ENCODE measurements around the gene SI.
"Not testable (repeated sequence)": the region's sequence is repeated elsewhere in the genome, so short reads cannot be mapped to it uniquely, and the experiment has no call there.

SI gene

DNA sequence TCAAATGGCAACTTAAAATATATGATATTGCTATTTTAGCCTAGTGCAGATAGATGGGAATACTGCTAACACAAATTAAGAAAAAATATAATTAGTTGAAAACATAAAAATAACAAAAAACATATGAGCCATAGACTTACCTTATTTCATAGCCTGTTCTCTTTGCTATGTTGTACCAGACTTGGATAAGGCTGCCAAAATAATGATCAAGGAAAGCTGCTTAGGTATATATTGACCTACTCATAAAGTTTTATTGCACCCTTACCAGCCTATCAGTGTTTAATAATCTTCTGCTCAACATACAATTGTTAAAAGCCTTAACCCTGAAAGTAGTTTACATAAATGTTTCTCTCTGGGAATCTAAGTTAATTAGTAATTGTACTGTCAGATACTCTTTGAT is at the start of gene SI:
TSS of gene SI (minus strand) at position 204 of the 400 bp plus-strand sequence. CDS start 2,484 bp downstream, outside the sequence.
- DNase-seq, result no peak

GRCh38 chr3:165125836-165126235 is 47.5 kb upstream of the SI start:
- no peak for DNase-seq

DNA sequence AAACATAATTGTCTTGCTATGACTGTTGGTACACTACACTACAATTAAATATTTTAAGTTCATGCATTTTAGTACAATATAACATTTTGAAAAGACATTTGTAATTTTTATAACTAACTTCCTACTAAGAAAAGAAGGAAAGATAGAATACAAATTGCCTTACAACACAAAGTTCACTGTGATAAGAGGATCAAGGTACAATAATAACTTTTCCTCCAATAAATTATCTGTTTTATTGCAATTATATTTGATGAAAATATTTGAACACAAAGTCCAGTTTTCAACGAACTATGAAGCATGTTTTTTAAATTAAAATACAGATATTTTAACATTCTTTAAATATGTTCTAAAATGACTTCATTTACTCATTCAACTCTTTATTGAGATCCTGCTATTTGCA is 33.1 kb upstream of the SI start:
- DNase-seq, result no peak

GRCh38 chr3:165103616-165104015 is 25.3 kb upstream of the SI start:
- no peak for DNase-seq

- no peak for DNase-seq
These were observed 4.4 kb upstream of the SI start for GRCh38 chr3:165082650-165083049.

- DNase-seq, result no peak
These were observed 2.9 kb upstream of the SI start for GRCh38 chr3:165081183-165081582.

DNA sequence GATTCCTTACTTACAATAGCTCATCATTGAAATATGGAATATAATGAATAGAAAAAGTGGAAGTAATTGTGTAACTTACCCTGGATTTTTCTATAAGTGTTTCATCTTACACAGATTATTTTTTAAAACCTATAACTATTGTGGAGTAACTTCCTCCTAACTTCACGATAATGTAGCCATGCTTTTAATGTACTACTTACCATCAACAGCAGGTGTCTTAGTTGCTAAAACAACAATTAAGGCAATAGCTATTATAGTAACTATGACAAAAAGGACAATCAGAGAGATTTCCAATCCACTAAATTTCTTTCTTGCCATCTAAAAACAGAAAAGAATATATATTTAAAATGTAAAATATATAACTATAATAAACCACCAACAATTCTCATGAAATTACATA is 2.6 kb downstream of the SI start:
- DNase-seq, result no peak

- no peak for DNase-seq
These were observed 7.6 kb downstream of the SI start for GRCh38 chr3:165070682-165071081.

- no peak for DNase-seq
These were observed 21.8 kb downstream of the SI start for GRCh38 chr3:165056510-165056909.

- DNase-seq, result no peak
These were observed 38.1 kb downstream of the SI start for GRCh38 chr3:165040186-165040585.

GRCh38 chr3:165011557-165011956 is 66.7 kb downstream of the SI start:
- no peak for DNase-seq

GRCh38 chr3:164984947-164985346 is 93.3 kb downstream of the SI start:
- DNase-seq, result no peak

GRCh38 chr3:164962610-164963009 is 115.7 kb downstream of the SI start:
- DNase-seq, result no peak

- DNase-seq, result no peak
These were observed 125.3 kb downstream of the SI start for GRCh38 chr3:164952966-164953365.

DNA sequence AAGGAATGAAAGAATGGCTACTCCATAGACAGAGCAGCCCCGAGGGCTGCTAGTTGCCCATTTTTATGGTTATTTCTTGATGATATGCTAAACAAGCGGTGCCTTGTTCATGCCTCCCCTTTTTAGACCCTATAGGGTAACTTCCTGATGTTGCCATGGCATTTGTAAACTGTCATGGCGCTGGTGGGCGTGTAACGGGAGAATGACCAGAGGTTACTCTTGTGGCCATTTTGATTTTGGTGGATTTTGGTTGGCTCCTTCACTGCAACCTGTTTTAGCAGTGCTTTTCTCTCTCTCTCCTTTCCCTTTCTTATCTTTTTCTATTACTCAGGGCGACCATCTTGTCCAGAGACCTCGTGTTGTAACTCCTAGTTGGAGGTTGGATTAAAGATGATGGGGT is 126.9 kb downstream of the SI start:
- DNase-seq, result not testable (repeated sequence)

GRCh38 chr3:164940745-164941144 is 137.6 kb downstream of the SI start:
- DNase-seq, result no peak

DNA sequence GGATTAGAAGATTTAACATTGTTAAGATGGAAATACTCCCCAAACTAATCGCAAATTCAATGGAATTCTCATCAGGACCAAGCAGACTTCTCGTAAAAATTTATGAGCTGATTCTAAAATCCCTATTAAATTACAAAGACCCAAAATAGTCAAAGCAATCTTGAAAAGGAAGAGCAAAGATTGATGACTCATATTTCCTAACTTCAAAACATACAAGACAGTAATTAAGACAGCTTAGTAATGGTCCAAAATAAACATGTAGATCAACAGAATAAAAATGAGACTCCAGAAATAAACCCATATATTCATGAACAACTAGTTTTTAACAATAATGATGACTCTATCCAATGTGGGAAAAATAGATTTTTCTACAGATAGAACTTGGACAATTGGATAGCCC is 148.7 kb downstream of the SI start:
- DNase-seq, result no peak
